HS-27A (cell line): ENCODE data around the gene BRK1.
A peak's percentile ranks its signal among the peaks of the same experiment; 100 is the strongest.
"Not testable (repeated sequence)": the region's sequence is repeated elsewhere in the genome, so short reads cannot be mapped to it uniquely, and the experiment has no call there.

ENCODE experiments used
- DNase-seq: peaks from one replicate; pipeline ENCODE4 v3.0.0-alpha.2; 2012; ENCODE audit warnings: low read depth, missing footprints

The BRK1 gene

GRCh38 chr3:10145685-10146084, 30.2 kb downstream of the BRK1 start:
- DNase-seq: no peak

DNA sequence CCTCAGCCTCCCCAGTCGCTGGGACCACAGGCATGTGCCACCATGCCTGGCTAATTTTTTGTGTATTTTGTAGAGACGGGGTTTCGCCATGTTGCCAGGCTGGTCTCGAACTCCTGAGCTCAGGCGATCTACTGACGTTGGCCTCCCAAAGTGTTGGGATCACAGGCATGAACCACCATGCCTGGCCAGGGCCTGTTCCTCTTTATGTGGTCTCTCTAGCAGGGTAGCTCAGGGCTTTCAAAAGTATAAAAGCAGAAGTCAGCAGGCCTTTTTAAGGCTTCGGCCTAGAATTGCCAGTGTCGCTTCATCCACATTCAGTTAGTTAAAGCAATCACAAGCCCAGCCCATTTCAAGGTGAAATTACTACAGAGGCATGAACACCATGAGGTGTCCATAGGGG, 33.8 kb downstream of the BRK1 start:
- DNase-seq: no peak

GRCh38 chr3:10150987-10151386, 35.5 kb downstream of the BRK1 start:
- DNase-seq: no peak

DNA sequence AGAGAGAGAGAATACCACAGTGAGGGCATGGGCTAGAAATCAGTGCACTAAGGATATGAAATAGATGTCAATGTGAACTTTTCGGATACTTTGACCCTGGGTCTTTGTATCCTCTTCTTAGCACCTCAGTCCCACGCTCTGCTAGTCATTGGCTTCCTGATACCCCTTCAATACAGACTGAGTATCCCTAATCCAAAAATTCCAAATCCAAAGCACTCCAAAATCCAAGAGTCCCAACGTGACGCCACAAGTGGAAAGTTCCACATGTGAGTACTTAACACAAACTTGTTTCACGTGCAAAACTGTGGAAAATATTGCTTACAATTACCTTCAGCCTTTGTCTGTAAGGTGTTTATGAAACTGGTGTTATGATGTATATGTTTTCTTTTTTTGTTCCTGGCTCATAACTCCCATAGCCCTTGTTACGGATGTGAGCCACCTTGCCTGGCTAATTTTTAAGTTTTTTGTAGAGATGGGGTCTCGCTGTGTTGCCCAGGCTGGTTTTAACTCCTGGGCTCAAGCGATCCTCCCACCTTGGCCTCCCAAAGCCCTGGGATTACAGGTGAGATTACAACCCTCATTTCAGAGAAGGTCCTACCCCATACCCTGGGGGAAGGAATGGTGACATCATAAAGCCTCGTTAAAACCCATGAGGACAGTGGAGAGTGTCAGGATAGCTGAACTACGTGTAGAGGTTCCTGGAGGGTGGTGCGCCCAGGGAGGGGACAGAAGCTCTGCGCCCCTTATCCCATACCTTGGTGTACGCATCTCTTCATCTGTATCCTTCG, 39.1 kb downstream of the BRK1 start:
- no peak for DNase-seq

GRCh38 chr3:10155123-10155472, 39.6 kb downstream of the BRK1 start:
- DNase-seq: no peak

GRCh38 chr3:10155658-10156057, 40.2 kb downstream of the BRK1 start:
- DNase-seq: no peak

DNA sequence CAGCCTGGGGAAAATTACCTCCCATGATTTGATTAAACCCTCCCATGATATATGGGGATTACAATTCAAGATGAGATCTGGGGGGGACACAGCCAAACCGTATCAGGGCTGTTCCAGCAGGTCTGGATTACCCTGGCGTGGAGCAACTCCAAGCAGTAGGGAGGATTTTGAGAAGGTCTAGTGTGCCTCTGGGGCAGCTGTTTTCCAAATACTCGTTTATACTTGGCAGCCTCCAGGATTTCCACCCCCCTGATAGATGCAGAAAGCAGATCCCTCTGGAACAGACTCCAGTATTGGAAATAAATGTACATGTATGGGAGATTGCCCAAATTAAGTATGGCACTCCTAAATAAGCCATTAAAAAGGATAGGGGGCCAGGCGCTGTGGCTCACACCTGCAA, 41.6 kb downstream of the BRK1 start:
- DNase-seq: no peak

DNA sequence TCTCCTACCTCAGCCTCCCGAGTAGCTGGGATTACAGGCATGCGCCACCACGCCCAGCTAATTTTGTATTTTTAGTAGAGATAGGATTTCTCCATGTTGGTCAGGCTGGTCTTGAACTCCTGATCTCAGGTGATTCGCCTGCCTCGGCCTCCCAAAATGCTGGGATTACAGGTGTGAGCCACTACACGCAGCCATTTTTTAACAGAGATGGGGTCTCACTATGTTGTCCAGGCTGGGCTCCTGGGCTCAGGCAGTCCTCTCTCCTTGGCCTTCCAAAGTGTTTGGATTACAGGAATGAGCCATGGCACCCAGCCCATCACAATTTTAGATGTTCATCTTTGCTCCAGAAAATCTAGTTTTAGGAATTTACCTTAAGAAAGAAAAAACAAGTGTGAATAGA, 43.1 kb downstream of the BRK1 start:
- not testable (repeated sequence) for DNase-seq

- DNase-seq: no peak
These were observed 44.9 kb downstream of the BRK1 start for GRCh38 chr3:10160346-10160745.

DNA sequence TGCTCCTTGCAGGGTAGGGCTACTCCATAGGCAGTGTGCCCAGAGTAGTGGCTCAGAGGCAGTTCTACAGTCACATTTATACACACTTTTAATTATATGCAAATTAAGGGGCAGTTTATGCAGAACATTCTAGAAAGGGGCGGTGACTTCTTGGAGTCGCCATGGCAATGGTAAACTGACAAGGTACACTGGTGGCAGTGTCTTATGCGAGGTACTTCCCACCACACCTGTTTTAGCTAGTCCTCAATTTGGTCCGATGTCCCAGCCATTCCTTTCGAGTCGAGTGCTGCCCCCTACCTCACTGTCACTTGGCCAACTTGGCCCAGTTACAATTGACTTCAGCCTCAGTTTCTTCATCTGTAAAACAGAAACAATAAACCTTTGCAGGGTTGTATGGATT, 45.5 kb downstream of the BRK1 start:
- no peak for DNase-seq

DNA sequence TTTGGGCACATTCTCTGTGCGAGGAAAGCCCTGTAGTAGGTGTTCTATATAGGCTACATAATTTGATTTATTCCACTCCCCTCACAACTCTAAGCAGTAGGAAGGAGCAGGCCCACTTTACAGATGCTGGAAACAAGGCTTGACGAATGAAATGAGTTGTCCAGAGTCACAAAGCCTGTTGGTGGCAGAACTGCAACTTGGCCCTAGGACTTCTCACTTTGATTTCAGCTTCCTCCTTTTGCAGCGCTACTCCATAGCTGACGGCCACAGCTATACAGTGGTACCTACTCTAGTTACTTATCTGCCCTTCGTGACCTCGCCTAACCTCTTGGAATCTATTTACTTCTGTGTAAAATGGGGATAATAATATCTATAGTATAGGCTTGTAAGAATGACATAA, 46.7 kb downstream of the BRK1 start:
- DNase-seq: no peak

DNA sequence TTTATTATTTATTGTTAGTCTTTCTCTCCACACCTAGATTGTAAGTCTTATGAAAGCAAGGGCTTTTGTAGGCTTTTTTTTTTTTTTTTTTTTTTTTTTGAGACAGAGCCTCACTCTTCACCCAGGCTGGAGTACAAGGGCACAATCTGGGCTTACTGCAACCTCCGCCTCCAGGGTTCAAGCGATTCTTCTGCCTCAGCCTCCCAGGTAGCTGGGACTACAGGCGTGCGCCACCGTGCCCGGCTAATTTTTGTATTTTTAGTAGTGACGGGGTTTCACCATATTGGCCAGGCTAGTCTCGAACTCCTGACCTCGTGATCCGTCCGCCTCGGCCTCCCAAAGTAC, 48.7 kb downstream of the BRK1 start:
- DNase-seq: not testable (repeated sequence)

GRCh38 chr3:10164546-10165393, 49.3 kb downstream of the BRK1 start, which contains the start of gene IRAK2:
Gene IRAK2 (plus strand): TSS chr3:10164919. CDS start chr3:10164955, 36 bp downstream.
- no peak for DNase-seq

DNA sequence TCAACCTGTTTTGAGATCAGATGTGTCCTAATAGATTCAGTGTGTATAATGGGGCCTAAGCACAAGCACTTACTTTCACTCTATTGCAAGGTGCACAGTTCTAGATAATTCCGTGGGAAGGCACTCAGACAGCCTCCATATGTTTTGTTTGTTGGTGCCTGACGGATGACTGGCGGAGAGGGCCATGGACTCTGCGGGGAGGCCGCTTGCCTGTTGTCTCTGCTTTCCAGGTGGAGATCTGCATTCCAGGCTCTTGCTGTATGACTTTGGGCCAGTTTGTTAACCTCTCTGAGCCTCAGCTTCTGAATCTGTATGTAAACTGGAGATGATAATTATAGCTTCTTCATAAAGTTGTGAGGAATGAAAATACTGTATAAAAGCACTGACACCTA, 50.7 kb downstream of the BRK1 start:
- no peak for DNase-seq

DNA sequence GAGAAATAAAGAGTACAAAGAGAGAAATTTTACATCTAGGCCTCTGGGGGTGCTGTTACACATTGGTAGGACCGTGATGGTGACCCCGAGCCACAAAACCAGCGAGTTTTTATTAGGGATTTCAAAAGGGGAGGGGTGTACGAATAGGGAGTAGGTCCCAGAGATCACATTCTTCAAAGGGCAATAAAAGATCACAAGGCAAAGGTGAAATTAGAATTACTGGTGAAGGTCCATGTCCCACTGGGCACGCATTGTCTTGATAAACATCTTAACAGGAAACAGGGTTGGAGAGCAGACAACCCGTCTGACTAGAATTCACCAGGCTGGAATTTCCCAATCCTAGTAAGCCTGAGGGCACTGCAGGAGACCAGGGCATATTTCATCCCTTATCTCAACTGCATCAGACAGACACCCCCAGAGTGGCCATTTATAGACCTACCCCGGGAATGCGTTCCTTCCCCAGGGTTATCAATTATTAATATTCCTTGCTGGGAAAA, 53.6 kb downstream of the BRK1 start:
- no peak for DNase-seq

DNA sequence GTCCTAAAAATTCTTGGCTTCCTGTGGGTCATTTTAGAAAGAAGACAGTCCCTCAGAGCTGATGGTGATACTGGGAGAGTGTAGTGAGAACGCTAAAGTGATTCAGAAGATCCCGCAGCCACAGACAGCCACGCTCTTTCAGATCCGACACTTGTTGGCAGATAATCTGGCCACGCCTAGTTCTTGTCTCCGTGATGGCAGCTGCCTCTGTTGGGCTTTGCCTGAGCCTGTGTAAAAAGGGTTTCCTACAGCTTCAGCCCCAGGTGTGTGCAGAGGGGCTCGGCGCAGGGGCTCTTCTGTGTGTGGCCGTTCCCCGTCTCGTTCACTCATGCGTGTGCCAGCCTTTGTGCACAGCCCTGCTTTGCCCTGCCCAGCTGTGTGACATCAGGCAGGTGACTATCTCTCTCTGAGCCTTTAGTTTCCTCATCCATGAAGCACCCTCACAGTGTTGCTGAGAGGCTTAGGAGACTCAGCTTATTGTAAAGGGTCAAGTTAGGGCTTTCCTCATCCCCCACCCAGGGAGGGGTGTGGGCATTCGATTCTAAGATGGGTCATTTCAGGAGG, 55.5 kb downstream of the BRK1 start:
- DNase-seq: no peak

GRCh38 chr3:10173095-10173925, 57.8 kb downstream of the BRK1 start:
- no peak for DNase-seq

- peak; percentile 69 for DNase-seq
These were observed 58.5 kb downstream of the BRK1 start for GRCh38 chr3:10173926-10174435.

GRCh38 chr3:10175334-10175733, 59.9 kb downstream of the BRK1 start:
- DNase-seq: not testable (repeated sequence)

- DNase-seq: not testable (repeated sequence)
These were observed 60.7 kb downstream of the BRK1 start for GRCh38 chr3:10176150-10176549.
